GM11168 (cell line): ENCODE results near the gene SHISA7.

Experiments
- in situ Hi-C: fragments of 300-500 bp; cut with MboI; formaldehyde crosslinking; loops from one replicate; pipeline ENCODE4 v1.12.0; 2022; ENCODE audit warnings: low sequenced_read_pairs; ENCODE audit not compliant: unreplicated experiment

Gene SHISA7

DNA sequence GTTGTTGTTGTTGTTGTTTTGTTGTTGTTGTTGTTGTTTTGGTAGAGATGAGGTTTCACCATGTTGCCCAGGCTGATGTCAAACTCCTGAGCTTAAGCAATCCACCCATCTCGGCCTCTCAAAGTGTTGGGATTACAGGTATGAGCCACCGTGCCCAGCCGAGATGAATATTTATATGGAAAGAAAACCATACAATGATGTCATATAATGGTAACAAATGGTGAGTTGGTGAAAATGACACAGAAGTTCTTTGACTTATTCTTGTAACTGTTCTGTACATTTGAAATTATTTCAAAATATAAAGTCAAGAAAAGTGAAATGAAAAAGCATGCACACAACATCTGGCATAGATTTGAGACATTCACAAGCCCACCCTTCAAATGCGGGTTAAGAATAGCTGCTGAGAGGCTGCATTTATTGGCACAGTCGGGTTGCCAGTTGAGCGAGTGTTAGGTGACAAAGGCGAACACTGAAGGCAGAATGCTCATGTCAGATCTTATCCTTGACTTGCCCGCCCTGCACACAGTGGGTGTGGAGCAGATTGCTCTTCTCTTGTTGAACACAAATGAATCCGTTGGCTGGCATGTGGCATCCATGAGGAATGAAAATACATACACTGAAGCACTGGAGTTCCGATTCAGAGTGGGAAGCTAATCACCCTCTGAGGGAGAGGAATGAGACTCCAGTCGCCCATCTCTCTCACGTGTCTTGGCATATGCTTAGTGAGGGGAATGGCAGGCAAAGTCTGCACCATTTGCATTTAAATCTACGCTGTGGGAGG, 19.7 kb downstream of the SHISA7 start:
- in situ Hi-C loops = loop anchor here (25.0 kb wide), 1 partner anchor 286 kb away; the partner anchor contains the start of gene TNNT1

DNA sequence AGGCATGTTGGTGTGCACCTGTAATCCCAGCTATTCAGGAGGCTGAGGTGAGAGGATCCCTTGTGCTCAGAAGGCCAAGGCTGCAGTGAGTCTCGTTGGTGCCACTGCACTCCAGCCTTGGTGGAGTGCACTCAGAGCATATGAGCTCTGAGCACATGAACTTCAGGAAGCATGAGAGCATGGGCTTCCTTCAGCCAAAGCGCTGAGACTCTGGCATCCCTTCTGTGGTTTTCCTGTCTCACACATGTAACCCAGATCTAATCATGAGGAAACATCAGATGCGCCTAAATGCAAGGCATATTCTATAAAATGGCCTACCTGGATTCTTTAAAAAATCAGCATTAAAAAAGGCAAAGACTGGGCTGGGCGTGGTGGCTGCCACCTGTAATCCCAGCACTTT, 21.8 kb downstream of the SHISA7 start:
- in situ Hi-C loops = loop anchor here (25.0 kb wide), 1 partner anchor 284 kb away; the partner anchor contains the start of gene TNNT1

- in situ Hi-C loops = loop anchor here (10.0 to 25.0 kb wide), 2 partner anchors 125 to 282 kb away; partner anchors contain the start of gene TNNT1
Observed at GRCh38 chr19:55419624-55420236, 23.4 kb downstream of the SHISA7 start.

GRCh38 chr19:55419103-55419502, 24.0 kb downstream of the SHISA7 start:
- in situ Hi-C loops = loop anchor here (10.0 to 25.0 kb wide), 2 partner anchors 124 to 282 kb away; partner anchors contain the start of gene TNNT1

GRCh38 chr19:55418185-55418584, 24.9 kb downstream of the SHISA7 start:
- in situ Hi-C loops = loop anchor here (10.0 to 25.0 kb wide), 2 partner anchors 123 to 281 kb away; partner anchors contain the start of gene TNNT1

GRCh38 chr19:55410168-55410567, 32.9 kb downstream of the SHISA7 start:
- in situ Hi-C loops = loop anchor here (10.0 to 25.0 kb wide), 2 partner anchors 115 to 273 kb away; partner anchors contain the start of gene TNNT1

- in situ Hi-C loops = loop anchor here (25.0 kb wide), 1 partner anchor 272 kb away; the partner anchor contains the start of gene TNNT1
Observed at GRCh38 chr19:55409179-55409578, 33.9 kb downstream of the SHISA7 start.

DNA sequence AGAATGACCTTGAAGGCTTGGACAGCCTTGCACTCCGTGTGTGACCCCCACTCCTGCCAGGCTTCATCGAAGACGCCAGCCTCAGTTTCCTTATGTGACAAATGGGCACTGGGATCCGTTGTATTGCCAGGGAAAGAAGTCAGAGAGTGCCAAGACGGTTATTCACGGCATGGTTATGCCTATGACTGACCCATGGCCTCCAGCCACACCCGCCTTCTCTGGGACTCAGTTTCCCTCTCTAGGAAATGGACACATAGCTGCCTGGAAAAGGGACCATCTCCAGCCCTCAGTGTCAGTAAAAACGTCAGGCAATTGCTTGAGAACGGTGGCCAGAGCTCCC, 34.6 kb downstream of the SHISA7 start:
- in situ Hi-C loops = loop anchor here (25.0 kb wide), 1 partner anchor 271 kb away; the partner anchor contains the start of gene TNNT1

GRCh38 chr19:55407800-55408532, 35.1 kb downstream of the SHISA7 start:
- in situ Hi-C loops = loop anchor here (25.0 kb wide), 1 partner anchor 271 kb away; the partner anchor contains the start of gene TNNT1

- in situ Hi-C loops = loop anchor here (25.0 kb wide), 1 partner anchor 270 kb away; the partner anchor contains the start of gene TNNT1
Observed at GRCh38 chr19:55407550-55407799, 35.6 kb downstream of the SHISA7 start, which contains the start of gene UBE2S. Gene UBE2S (minus strand): TSS chr19:55407788. CDS start chr19:55407589, 199 bp downstream.

GRCh38 chr19:55406826-55407549, 36.1 kb downstream of the SHISA7 start:
- in situ Hi-C loops = loop anchor here (25.0 kb wide), 1 partner anchor 270 kb away; the partner anchor contains the start of gene TNNT1

DNA sequence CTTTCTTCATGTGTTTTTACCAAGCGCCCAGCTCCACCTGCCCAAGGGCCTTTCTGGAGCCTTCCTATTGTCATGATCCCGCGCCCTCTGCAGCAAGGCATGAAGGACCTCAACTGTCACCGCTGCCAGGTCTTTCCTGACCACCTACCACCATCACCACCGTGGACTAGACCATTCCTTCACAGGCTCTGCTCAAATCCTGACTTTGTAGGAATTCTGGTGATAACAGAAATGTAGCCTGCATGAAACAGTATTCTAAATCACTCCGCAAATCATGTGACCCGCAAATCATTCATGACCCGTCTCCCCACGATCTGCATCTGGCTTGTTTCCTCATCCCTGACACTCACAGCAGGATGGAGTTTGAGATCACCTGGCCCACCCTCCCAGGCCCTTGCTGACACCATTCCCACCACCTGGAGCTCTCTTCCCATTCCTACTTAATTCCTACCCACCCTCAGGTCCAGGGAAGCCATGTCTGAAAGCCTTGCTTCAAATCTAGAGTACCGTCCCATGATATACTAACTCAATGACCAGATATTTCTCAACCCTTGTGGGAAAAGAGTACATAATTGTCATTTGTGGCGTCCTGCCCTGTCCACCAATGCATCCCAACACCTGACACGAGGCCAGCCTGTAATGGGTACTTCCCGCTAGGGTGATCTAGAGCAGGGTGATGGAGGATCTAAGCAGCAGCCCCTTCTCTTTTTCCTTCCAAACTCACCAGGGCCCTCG, 36.8 kb downstream of the SHISA7 start:
- in situ Hi-C loops = loop anchor here (25.0 kb wide), 1 partner anchor 269 kb away; the partner anchor contains the start of gene TNNT1

- in situ Hi-C loops = loop anchor here (25.0 kb wide), 1 partner anchor 268 kb away; the partner anchor contains the start of gene TNNT1
Observed at GRCh38 chr19:55405638-55406037, 37.5 kb downstream of the SHISA7 start.

- in situ Hi-C loops = loop anchor here (25.0 kb wide), 1 partner anchor 265 kb away; the partner anchor contains the start of gene TNNT1
Observed at GRCh38 chr19:55402509-55402908, 40.6 kb downstream of the SHISA7 start.

GRCh38 chr19:55401390-55401789, 41.7 kb downstream of the SHISA7 start:
- in situ Hi-C loops = loop anchor here (25.0 kb wide), 1 partner anchor 264 kb away; the partner anchor contains the start of gene TNNT1

- in situ Hi-C loops = loop anchor here (25.0 kb wide), 1 partner anchor 263 kb away; the partner anchor contains the start of gene TNNT1
Observed at GRCh38 chr19:55400281-55401087, 42.6 kb downstream of the SHISA7 start.

GRCh38 chr19:55398200-55398925, 44.7 kb downstream of the SHISA7 start:
- in situ Hi-C loops = no loop called here
